Measurements from ENCODE around the gene LRRFIP1.

- TF ChIP-seq POLR2AphosphoS5 (IDR thresholded peaks at IDR 0.05) (no peak), CTCF (IDR thresholded peaks at IDR 0.05 in 8 of 11, conservative IDR thresholded peaks at IDR 0.05 in 3 of 11) (no peak), POLR2A (IDR thresholded peaks at IDR 0.05) (no peak)
These were observed 25.8 kb upstream of the LRRFIP1 start for GRCh38 chr2:237601453-237602116.

Data from spleen (tissue), 7 donors.